Smooth muscle cell (in vitro differentiated cells): ENCODE data around the gene PCED1B. TPM values are rescaled to one million over a fixed set of nuclear protein-coding genes. Genes with fewer than 3 reads are reported as not detected.

ENCODE experiments used
- DNase-seq: peaks from one replicate; lab custom pipeline; 2025; ENCODE audit not compliant: unreplicated experiment; lab: John Stamatoyannopoulos, UW
- H2AFZ ChIP-seq: fragments of 200-600 bp; sonication (generic); 2 replicates; pipeline ENCODE4 v1.6.0; 2016; ENCODE audit warnings: antibody characterized with exemption, low read depth, mild to moderate bottlenecking
- H3F3A ChIP-seq: fragments of 200-600 bp; sonication (generic); 2 replicates; pipeline ENCODE4 v1.6.0; 2017; ENCODE audit warnings: antibody characterized with exemption, low read depth
- H3K27ac ChIP-seq: fragments of 200-600 bp; sonication (generic); 2 replicates; pipeline ENCODE4 v1.5.1; 2016; ENCODE audit warnings: low read depth, mild to moderate bottlenecking
- H3K27me3 ChIP-seq: fragments of 200-600 bp; sonication (generic); 2 replicates; pipeline ENCODE4 v1.6.1; 2016; ENCODE audit warnings: low read depth, mild to moderate bottlenecking
- H3K36me3 ChIP-seq: fragments of 200-600 bp; sonication (generic); 2 replicates; pipeline ENCODE4 v1.5.1; 2016; ENCODE audit warnings: low read depth
- H3K4me1 ChIP-seq: fragments of 200-600 bp; sonication (generic); 2 replicates; pipeline ENCODE4 v1.5.1; 2016; ENCODE audit warnings: low read depth
- H3K4me2 ChIP-seq: fragments of 200-600 bp; sonication (generic); 2 replicates; pipeline ENCODE4 v1.6.0; 2016; ENCODE audit warnings: mild to moderate bottlenecking
- H3K4me3 ChIP-seq: fragments of 200-600 bp; sonication (generic); 2 replicates; pipeline ENCODE4 v1.5.1; 2016; ENCODE audit warnings: mild to moderate bottlenecking
- H3K79me2 ChIP-seq: fragments of 200-600 bp; sonication (generic); 2 replicates; pipeline ENCODE4 v1.6.0; 2016; ENCODE audit warnings: low read depth, mild to moderate bottlenecking
- H3K9ac ChIP-seq: fragments of 200-600 bp; sonication (generic); 2 replicates; pipeline ENCODE4 v1.6.0; 2016; ENCODE audit warnings: low read depth
- H3K9me3 ChIP-seq: fragments of 200-600 bp; sonication (generic); replicated peaks from 2 replicates; pipeline ENCODE4 v1.5.1; 2016; ENCODE audit warnings: low read depth
- H4K20me1 ChIP-seq: fragments of 200-600 bp; sonication (generic); 2 replicates; pipeline ENCODE4 v1.6.0; 2016; ENCODE audit warnings: low read depth
- WGBS: methylation state at CpG from one replicate; pipeline ENCODE4 v1.1.7; 2016; ENCODE audit warnings: low lambda C conversion rate; 5-methylcytosine and 5-hydroxymethylcytosine counted together
- polyA plus RNA-seq: library from polyadenylated mRNA; unstranded; fragments of >200 nt; fragmentation: Nextera tagmentation; extraction: Ambion mirVana; gene quantifications from 2 replicates; pipeline ENCODE4 v1.2.1, GENCODE V29; 2016
- total RNA-seq: library from RNA; depleted of rRNA; stranded (reverse); fragments of >200 nt; gene quantifications from 2 replicates; pipeline ENCODE4 v1.2.3, GENCODE V29; 2014
- TF ChIP-seq, protein P1 (sequence below): fragments of 200-600 bp; sonication (generic); IDR thresholded peaks from 2 replicates; pipeline ENCODE4 v1.5.1; 2017; ENCODE audit warnings: borderline replicate concordance, mild to moderate bottlenecking, antibody characterized with exemption; ENCODE audit not compliant: insufficient read depth, poor library complexity, severe bottlenecking

PCED1B gene, protein sequence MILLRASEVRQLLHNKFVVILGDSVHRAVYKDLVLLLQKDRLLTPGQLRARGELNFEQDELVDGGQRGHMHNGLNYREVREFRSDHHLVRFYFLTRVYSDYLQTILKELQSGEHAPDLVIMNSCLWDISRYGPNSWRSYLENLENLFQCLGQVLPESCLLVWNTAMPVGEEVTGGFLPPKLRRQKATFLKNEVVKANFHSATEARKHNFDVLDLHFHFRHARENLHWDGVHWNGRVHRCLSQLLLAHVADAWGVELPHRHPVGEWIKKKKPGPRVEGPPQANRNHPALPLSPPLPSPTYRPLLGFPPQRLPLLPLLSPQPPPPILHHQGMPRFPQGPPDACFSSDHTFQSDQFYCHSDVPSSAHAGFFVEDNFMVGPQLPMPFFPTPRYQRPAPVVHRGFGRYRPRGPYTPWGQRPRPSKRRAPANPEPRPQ
- total RNA-seq (2.7 and 6.1 TPM in 2 replicates), polyA plus RNA-seq (3.5 and 6.3 TPM in 2 replicates)

DNA sequence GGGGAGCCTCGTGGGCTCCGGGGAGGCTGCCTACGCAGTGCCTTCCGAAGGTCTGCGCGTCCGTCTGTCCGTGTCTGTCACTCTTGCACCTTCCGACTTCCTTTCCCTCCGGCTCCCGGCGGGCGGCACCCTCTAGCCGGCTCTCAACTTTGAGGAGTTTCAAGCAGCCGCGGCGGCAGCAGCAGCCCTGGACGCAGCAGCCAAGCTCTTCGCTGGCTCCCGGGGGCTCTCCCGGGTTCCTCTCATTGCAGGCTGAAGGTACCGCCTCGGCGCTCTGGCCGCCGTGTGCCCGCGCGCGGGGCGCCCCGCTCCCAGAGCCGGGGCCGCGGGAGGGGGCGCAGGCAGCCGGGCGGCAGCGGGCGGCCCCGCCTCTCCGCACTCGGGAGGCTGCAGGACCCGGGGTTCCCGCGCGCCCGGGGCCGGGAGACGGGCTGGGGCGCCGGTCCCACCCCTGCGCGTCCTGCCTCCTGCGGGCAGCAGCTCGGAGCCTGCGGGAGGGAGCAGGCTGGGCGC lies at the start of gene PCED1B, which contains the start of gene AMIGO2:
PCED1B (plus strand) TSS at position 154 of the 513 bp plus-strand sequence. CDS start 155,443 bp downstream, outside the sequence.
AMIGO2 (minus strand) TSS at position 492 of the 513 bp plus-strand sequence. CDS start 957 bp downstream, outside the sequence.
- TF ChIP-seq, protein P1, sequence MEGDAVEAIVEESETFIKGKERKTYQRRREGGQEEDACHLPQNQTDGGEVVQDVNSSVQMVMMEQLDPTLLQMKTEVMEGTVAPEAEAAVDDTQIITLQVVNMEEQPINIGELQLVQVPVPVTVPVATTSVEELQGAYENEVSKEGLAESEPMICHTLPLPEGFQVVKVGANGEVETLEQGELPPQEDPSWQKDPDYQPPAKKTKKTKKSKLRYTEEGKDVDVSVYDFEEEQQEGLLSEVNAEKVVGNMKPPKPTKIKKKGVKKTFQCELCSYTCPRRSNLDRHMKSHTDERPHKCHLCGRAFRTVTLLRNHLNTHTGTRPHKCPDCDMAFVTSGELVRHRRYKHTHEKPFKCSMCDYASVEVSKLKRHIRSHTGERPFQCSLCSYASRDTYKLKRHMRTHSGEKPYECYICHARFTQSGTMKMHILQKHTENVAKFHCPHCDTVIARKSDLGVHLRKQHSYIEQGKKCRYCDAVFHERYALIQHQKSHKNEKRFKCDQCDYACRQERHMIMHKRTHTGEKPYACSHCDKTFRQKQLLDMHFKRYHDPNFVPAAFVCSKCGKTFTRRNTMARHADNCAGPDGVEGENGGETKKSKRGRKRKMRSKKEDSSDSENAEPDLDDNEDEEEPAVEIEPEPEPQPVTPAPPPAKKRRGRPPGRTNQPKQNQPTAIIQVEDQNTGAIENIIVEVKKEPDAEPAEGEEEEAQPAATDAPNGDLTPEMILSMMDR: no peak
- H3K4me2 ChIP-seq: peak within 1 kb of the TSS; percentile 83
- WGBS: under 1% methylated on average over 41 of the region's 58 CpGs
- H3K27me3 ChIP-seq: no peaks in the 10 kb centered on the region
- H4K20me1 ChIP-seq: peaks cover 14% of the 10 kb centered on the region
- H3K27ac ChIP-seq: peak within 1 kb of the TSS; percentile 79
- peaks cover 25% of the 10 kb centered on the region for H3K79me2 ChIP-seq
- H2AFZ ChIP-seq: peak within 1 kb of the TSS; percentile 91
- no peaks in the 10 kb centered on the region for H3K36me3 ChIP-seq
- H3F3A ChIP-seq: peaks cover 17% of the 10 kb centered on the region
- no peak for DNase-seq
- H3K4me3 ChIP-seq: peak within 1 kb of the TSS; percentile 80
- peaks cover 6% of the 10 kb centered on the region for H3K4me1 ChIP-seq
- H3K9ac ChIP-seq: peak within 1 kb of the TSS; percentile 70
- H3K9me3 ChIP-seq: no peaks in the 10 kb centered on the region

DNA sequence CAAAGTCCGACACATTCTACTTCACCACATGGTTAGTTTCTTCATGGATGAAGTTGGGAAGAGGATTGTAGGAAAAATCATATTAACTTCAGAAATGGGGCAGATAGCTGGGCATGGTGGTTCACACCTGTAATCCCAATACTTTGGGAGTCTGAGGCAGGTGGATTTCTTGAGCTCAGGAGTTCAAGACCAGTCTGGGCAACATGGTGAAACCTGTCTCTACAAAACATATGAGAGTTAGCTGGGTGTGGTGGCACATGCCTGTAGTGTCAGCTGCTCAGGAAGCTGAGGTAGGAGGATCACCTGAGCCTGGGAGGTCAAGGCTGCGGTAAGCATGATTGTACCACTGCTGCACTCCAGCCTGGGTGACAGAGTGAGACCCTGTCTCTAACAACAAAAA lies 49.5 kb upstream of the PCED1B start:
- no peak for DNase-seq
- no peaks in the 10 kb centered on the region for H4K20me1 ChIP-seq
- no peak overlapping the region for H2AFZ ChIP-seq
- H3K27me3 ChIP-seq: no peaks in the 10 kb centered on the region
- H3K4me3 ChIP-seq: no peak overlapping the region
- H3F3A ChIP-seq: no peaks in the 10 kb centered on the region
- no peak overlapping the region for H3K27ac ChIP-seq
- TF ChIP-seq, protein P1: no peak
- no peaks in the 10 kb centered on the region for H3K4me1 ChIP-seq
- H3K36me3 ChIP-seq: no peaks in the 10 kb centered on the region
- H3K9ac ChIP-seq: no peak overlapping the region
- no peak overlapping the region for H3K4me2 ChIP-seq
- 97% methylated on average over 2 of the region's 2 CpGs for WGBS
- no peaks in the 10 kb centered on the region for H3K9me3 ChIP-seq
- no peaks in the 10 kb centered on the region for H3K79me2 ChIP-seq

DNA sequence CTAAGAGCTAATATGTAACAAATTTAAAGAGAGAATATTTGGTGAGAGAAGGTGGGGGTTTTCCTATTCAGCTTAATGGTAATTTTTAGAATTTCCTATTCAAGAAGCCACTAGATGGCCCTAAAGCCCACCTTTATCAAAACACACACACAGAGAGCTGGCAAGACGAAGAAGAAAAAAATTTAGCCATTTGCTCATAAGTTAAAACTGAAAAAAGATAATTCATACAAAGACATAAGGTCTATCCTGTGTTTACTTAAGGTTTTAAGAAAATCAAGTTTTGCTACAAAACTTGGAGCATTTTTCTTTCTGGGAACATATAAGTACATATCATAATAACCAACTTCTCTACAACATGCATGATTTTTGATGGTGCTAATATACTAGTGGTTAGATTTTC lies 46.8 kb upstream of the PCED1B start:
- H3K27ac ChIP-seq: no peak overlapping the region
- H2AFZ ChIP-seq: peak overlapping the region; percentile 31
- no peak overlapping the region for H3K4me3 ChIP-seq
- H3K9ac ChIP-seq: no peak overlapping the region
- H3K4me2 ChIP-seq: peak overlapping the region; percentile 1
- H3K9me3 ChIP-seq: no peaks in the 10 kb centered on the region
- no peaks in the 10 kb centered on the region for H3K27me3 ChIP-seq
- no peaks in the 10 kb centered on the region for H3K79me2 ChIP-seq
- H3K4me1 ChIP-seq: no peaks in the 10 kb centered on the region
- TF ChIP-seq, protein P1: peak; percentile 73
- no peaks in the 10 kb centered on the region for H3F3A ChIP-seq
- H4K20me1 ChIP-seq: no peaks in the 10 kb centered on the region
- no peaks in the 10 kb centered on the region for H3K36me3 ChIP-seq
- WGBS: 3% methylated on average over 1 of the region's 1 CpG
- no peak for DNase-seq
